Stimulated activated CD8-positive, alpha-beta memory T cell treated with anti-CD3 and anti-CD28 coated beads, Interleukin-2, amount 100 ng/mL, for 48 hours (primary cell): Measurements from ENCODE around the gene PTPRT.
"Not testable (repeated sequence)": the region's sequence is repeated elsewhere in the genome, so short reads cannot be mapped to it uniquely, and the experiment has no call there.

ENCODE experiments used
- DNase-seq, 2 donors: peaks; one replicate each; pipeline ENCODE4 v3.0.0-alpha.2; 2020; ENCODE audit warnings: low read depth in 2 of 2

The PTPRT gene

DNA sequence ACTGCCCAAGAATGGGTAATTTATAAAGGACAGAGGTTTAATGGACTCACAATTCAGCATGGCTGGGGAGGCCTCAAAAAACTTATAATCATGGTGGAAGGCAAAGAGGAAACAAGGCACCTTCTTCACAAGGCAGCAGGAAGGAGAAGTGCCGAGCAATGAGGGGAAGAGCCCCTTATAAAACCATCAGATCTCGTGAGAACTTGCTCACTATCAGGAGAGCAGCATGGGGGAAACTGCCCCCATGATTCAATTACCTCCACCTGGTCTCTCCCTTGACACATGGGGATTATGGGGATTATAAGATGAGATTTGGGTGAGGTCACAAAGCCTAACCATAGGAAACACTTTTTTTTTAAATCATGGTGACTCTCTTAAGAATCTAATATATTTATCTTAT, 278.9 kb downstream of the PTPRT start:
- not testable (repeated sequence) for DNase-seq

DNA sequence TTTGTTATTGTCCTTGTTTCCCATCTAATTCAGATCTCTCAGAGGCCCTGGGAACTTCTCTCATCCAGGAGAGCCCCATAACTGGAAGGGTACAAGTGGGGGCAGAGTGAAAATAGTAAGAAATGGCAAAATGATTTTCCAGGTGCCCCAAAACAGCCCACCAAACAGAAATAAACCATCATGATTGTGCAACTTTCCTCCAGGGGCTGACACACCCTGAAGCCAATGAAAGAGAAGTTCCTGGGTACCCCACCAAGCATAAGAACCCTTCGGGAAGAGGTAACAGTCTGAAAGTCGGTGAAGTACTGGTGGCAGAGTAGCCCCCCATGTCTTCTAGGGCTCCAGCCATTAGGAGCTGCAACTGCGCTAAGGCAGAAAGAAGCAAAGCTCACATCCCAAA, 282.0 kb downstream of the PTPRT start:
- DNase-seq: no peak

DNA sequence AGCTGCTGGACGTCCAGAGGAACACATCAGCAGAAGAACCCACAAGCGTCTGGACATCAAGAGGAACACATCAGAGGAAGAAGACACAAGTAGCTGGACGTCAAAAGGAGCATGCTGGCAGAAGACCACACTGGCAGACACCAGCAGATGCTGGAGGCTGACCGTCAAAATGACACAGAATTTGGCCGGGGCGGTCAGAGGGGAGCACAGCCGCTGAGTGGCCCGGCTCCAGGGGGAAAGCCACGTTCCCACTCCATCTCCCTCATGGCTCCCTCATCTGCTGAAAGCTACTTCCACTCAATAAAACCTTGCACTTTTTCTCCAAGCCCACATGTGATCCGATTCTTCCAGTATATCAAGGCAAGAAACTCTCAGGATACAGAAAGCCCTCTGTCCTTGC, 283.6 kb downstream of the PTPRT start:
- no peak for DNase-seq

DNA sequence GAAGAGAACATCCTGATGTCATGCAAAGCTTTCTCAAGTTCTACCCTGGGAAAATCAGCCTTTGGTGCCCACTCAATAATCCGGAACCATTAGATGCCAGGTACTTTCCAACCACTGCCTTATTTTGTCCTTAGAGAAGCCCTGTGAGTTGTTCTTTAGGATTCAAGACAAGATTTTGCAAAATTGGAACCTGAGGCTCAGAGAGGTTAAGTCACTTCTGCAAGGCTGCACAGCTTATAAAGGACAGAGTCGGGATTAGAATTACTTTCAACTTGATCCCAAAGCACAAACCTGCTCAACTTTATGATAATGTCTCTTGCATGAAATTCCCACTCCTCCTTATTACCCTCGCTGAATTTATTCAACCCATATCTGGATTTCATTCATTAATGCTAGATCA, 287.2 kb downstream of the PTPRT start:
- DNase-seq: no peak

DNA sequence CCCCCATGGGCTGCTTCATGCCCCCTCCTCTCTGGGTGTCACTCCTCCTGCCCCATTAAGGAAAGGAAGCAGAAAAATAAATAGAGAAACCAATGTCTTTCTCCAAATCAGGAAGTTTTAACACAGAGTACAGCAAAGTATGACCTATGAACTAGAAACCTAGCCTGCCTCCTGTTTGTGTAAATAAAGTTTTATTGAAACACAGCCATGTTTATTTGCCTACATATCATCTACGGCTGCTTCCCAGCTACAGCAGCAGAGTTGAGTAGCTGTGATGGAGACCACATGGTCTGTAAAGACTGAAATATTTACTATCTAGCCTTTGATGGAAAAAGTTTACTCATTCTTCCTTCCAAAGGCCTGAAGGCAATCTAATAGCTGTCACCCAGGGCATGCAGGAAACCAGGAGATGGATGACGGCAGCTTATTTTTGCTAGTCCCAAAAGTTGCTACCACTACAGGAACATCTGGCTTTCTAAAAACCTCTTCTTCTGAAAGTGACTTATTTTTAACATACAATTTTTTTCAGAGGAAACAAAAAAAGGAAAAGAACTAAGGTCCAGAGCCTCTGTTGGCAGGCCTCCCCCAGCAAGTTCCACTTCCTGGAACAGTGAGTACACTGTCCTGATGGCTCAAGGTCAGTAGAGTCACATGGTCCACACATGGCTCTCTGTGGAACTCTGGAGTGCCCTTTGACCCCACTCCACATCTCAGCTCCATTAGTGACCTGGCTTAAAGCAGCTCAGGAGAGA, 287.8 kb downstream of the PTPRT start:
- DNase-seq: no peak

DNA sequence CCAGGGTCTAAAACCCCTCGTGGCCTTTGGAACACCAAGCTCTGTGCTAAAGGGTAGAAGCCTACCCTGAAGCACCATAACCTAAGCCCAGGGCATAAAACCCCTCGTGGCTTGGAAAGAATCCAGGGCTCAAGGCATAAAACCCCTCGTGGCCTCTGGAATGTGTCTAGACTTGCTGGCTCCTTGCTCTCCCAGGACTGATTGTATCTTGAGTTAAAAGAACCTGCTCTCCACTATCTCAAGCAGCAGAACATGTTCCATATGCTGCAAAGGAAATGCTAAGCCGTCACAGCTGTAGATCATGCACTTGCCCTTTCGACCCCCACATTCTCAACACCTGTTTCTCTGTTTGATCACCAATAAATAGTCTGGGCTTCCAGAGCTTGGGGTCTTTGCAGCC, 288.9 kb downstream of the PTPRT start:
- not testable (repeated sequence) for DNase-seq

DNA sequence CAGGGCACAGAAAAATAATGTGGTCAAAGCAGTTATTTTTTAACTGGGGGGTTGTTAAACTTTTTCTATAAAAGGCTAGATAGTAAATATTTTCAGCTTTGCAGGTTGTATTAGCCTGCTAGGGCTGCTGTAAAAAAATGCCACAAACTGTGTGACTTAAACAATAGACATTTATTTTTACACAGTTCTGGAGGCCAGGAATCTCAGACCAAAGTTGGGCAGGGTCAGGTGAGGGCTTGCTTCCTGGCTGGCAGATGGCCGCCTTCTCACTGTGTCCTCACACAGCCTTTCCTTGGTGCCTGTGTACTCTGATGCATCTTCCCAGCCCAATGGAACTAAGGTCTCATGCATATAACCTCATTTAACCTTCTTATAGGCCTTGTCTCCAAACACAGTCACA, 294.7 kb downstream of the PTPRT start:
- DNase-seq: no peak

DNA sequence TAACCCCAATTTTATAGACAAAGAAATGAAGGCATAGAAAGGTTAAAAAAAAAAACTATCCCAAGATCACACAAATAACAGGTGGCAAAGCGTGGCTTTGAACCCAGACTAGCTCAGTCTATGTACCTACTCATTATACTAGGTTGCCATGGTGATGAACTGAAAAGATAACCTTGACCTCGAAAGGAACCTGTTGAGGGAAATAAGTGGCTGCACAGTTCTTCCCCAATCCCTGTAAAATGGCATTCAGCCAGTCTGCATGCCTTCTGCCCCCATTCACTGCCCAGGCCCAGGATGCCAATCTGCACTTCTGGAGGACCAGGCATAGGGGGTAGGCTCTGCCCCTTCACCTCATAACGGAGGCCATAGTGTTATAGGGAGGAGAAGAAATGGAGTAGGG, 295.2 kb downstream of the PTPRT start:
- no peak for DNase-seq

DNA sequence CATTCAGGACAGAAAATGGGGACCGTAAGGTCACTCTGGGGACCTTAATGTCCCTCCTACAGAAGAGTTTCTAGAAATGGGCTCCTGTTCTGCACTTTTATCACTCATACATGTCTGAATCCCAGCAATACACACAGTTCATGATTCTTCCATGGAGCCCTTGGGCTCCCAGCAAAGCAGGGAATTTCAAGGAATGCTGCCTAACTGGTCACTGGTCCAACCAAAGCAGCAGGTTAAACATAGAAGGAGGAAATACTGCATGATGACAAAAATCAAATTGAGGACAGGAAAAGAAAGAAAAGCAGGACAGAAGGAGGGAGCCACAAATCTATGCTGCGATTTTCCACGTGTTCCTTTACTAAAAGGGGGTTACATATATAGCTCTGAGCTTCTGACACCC, 300.2 kb downstream of the PTPRT start:
- no peak for DNase-seq

DNA sequence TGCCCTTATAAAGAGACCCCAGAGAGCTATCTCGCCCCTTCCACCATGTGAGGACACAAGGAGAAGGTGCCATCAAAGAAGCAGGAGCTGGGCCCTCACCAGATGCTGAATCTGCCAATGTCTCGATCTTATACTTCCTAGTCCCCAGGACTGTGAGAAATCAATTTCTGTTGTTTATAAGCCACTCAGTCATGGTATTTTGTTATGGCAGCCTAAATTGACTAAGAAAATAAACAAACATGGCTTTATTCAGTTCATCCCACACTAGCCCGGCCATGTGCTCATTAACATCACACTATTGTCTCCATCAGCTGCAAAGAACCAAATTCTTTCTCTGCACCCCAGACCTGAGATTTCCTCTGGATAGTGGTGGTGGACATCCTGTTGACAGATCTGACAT, 302.4 kb downstream of the PTPRT start:
- DNase-seq: no peak

DNA sequence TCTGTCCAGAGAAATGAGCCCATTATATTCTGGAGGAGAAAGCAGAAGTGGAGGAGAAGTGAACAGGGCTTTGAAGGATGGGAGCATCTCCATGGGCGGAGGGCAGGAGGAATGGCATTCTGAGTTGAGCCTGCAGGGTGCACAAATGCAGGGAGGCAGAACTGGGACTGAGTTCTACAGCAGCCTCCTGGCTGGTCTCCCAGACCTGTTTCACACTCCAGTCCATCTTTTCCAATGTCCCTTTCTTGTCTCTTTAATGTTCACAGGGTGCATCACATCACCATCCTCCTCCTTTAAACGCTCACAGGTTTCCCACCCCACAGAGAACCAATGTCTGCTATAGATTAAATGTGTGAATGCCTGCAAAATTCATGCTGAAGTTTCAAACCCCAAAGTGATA, 302.9 kb downstream of the PTPRT start:
- DNase-seq: no peak

DNA sequence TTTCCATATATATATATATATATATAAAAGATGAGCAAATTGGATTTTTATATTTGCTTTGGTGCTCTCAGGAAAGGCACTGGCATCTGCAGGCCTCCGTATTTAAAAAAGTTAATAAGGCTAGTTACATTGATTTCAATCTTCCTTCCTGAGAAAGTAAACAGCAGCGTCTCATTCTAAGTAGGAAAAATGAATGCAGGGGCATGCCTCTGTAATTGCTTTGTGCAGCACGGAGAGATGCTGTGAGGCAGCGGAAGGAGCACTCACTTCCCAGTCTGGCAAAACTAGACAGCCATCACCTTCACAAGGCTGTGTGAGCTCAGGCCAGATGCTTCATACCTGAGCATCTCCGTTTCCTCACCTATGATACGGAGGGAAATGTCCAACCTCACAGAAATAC, 303.7 kb downstream of the PTPRT start:
- no peak for DNase-seq

DNA sequence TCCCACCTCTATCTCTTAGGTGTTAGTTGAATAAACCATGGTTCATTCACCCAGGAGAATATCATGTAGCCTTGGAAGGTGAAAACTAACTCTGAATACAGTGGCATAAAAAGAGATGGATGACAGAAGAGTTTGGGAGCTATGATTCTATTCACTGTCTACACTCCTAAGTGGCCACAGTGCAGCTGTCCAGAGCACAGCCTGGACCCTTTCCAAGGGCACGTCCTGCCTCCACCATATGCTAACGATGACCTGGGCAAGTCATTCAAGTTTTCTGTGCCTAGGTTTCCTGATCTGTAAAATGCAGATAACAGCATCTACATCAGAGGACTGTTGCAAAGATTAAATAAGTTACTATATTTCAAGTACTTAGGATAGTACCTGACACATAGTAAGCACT, 314.1 kb downstream of the PTPRT start:
- no peak for DNase-seq

DNA sequence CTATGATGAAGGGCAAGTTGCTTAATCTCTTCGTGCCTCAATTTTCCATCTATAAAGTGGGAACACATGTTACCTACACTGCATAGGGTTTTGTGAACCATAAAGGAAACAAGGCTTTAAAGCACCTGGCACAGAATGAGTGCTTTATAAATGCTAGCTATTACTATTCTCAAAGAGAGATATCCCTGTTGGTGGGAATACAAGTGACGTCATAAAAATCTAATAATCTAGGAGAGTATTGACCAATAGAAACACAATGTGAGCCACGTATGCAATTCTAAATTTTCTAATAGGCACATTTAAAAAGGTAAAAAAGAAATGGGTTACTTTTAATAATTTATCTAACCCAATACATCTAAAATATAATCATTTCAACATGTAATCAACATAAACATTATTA, 316.4 kb downstream of the PTPRT start:
- no peak for DNase-seq

DNA sequence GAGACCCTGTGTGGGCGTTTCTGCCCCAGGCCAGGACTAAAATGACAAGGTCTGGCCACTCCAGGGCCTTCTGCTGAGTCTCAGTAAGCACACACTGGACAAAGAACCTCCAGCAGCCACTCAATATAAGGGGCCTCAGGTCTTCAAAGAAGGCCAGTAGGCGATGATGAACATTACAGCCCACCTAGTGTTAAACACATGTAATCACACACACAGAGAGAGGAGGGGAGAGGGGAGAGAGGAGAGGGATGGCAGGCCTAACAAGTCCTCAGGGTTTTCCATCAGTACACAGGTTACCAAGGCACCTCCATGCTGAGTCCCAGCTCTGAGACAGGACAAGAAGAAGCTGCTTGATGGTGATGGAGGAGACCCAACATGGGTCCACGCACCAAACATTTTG, 325.6 kb downstream of the PTPRT start:
- no peak for DNase-seq

DNA sequence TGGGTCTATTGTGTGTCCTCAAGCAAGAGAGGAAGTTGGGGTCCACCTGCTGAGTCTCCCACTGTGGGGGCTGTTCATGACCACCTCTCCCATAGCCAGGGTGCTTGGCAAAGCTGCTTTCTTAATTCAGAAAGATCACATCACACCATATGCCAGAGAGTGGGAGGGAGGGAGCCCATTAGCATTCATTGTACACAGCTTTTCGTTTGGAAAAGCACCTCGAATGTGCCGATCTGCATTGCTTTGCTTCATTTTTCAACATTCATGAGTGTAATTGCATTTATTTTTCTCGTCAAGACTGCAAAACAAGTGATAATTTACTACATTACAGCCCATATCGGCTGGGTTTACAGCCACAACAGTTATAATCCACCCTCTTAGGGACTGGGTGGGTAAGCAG, 327.3 kb downstream of the PTPRT start:
- no peak for DNase-seq

DNA sequence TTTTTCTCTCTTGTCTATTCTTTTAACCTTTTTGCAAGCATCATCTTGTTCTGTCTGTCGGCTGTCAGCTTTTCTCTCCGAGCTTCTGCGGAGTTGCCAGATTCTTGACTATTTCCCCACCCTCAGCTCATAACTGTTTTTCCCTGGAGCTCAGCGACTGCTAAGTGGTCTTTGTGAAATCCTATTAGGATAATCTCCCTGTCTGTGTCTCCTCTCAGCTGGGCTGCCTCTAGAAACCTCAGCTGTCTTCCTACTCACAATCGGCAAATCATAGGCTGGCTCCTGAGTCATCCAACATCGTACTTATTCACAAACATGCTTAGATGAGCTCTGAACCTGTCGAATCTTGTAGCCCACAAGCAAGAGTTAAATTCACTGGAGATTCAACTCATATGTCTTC, 332.3 kb downstream of the PTPRT start:
- no peak for DNase-seq

DNA sequence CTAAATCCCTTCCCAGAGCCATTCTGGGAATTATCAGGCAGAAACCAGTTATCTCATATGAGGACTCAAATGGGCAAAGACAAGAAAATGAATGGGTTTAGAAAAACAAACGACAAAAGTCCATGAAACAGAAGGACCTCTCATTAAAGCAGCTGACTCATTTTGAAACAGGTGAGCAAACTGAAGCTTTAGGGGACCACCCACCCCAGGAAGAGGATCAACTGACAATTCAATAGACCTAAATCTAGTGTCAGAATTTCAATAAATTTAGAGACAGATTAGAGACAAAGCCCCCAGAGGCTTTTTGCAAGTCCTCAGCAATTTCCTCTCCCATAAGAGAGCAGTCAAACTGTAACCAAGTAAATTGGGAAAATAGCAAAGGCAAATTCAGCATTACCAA, 333.8 kb downstream of the PTPRT start:
- no peak for DNase-seq

DNA sequence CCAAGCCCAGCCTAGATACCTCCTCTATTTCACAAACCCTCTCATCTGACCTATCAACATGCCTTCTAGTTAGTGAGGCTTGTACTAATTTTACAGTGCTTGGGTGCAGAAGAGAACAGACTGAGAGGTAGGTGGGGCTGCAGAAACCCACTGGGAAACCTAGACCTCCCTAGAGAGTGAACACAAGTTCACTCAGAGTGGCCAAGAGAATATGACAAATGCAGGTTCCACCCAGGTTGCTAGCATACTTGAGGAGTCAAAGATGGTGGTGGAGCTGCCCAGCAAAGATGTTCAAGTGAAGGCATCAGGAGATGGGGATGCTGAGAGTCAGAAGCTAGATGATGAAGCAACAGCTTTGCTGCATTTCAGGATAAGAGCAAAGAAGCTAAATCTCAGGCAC, 337.0 kb downstream of the PTPRT start:
- DNase-seq: no peak

DNA sequence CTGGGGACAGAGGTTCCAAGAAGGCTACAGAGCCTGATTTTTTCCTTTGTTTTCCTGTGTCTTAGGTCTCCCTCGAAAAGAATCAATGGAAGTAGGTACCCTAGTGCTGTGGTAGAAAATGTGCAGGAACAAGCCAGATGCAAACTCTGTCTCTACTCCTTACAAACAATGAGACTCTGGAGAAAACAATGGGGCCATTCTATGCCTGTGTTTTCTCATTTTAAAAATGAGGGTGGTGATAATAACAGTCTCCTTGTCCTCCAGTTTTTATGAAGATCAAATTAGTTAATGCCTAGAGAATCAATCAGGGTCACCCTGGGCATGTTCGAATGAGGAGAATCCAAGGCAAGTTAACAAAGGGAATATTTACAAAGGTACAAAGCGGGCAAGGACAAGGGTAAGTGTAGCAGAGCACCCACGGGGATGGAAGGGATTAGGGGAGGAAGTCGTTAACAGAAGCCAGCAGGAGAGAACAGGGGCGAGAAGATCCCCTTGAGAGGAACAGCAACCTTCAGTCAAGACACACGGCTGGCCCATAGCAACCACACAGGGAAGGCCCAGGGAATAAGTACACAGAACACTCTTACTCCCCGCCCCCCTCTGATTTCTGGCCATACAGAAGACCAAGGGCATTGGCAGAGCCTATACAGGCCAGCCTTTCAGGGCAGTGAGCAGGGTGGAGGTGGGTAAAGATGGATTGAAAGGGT, 342.8 kb downstream of the PTPRT start:
- no peak for DNase-seq

DNA sequence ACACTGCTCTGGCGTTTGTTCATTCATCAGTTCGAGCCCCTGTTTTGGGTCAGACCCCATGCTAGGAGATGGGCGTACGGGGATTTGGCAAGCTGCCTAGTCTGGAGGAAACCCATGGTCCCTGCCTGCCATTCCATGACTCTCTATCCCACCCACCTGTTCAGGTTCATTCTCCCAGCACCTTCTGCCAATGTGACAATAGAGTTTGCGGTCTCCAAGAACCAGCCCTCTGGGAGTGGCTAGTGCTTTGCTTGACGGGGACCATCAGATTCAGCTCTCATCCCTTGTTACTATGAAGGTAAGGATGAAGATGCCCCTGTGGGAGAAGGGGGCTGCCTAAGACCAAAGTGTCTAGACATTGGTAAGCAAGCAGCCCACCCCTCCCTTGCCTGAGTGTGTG, 345.0 kb downstream of the PTPRT start:
- no peak for DNase-seq

DNA sequence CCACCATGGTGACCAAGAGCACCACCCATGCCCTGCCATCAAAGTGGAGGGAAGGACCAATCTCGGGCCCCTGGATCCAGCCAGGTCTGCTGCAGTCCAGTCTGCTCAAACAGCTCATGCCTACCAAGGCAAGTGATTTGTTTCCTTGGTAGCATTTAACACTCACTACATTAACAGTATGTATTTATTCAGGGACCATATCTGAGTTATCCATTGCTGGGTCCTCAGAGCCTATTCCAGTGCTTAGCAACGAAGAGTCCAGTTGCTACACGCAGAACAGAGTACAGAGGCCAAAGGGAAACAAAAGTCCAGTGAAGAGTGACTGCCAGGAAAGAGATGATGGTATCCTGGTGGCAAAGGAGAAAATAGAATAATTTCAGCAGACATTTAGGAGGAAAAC, 352.2 kb downstream of the PTPRT start:
- DNase-seq: no peak

DNA sequence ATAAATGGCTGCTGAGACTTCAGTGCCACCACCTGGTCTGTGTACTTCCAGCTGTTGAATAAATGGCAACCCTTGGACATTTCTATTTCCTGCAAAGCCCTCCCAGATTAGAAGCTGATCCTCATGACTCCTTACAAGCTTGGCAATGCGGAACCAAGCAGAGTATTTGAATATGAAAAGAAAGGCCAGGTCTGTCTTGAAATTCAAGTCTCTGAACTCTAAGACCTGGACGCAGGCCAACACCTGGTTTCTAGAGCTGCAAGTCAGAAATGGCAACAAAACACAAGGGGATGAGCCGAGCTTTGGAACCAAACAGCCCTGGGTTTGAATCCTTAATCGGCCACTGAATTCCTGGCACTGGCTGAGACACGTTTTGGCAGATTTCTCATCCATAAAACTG, 353.4 kb downstream of the PTPRT start:
- no peak for DNase-seq

DNA sequence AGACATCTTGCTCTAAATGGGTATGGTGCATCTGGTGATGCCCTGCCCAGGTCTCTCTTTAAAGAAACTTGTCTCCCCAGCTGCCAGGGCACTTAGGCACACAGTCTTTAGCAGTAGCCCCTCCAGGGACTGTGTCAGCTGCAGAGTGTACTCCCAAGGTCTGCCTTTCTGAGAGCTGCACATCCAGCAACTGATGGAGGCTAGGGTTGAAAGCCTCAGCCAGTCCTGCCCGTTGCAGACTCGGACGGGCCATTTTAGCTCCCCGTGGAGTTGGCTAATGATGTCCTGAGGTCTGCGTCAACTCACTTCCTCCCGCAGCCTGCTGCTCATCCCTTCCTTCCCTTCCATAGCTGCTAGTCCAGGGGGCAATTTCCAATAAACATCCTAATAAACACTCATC, 381.8 kb downstream of the PTPRT start:
- no peak for DNase-seq
